SK-N-SH treated with all-trans-retinoic acid at 6 μM for 48 hours (cell line): ENCODE results near the gene DYSF.

Experiments used
- ATAC-seq: fragments of 200-7000 bp; cut with Tn5 transposase; 3 replicates; pipeline ENCODE4 v1.9.1; 2020; ENCODE audit warnings: mild to moderate bottlenecking, moderate library complexity
- ARNTL ChIP-seq: fragments of 450-650 bp; formaldehyde crosslinking; IDR thresholded peaks from 2 replicates; pipeline ENCODE4 v1.5.0; 2020; ENCODE audit warnings: low read depth, mild to moderate bottlenecking, moderate library complexity, borderline replicate concordance
- BACH2 ChIP-seq: fragments of 250-450 bp; sonication (Bioruptor Pico); IDR thresholded peaks from 2 replicates; pipeline ENCODE4 v1.9.0; 2021; ENCODE audit warnings: mild to moderate bottlenecking, borderline replicate concordance
- CREB5 ChIP-seq: fragments of 250-450 bp; sonication (Bioruptor Pico); IDR thresholded peaks from 2 replicates; pipeline ENCODE4 v1.5.1; 2020; ENCODE audit warnings: low read depth, mild to moderate bottlenecking, moderate library complexity
- CSDC2 ChIP-seq: fragments of 250-450 bp; sonication (Bioruptor Pico); IDR thresholded peaks from 2 replicates; pipeline ENCODE4 v1.5.0; 2020; ENCODE audit warnings: mild to moderate bottlenecking, moderate library complexity
- CSRNP3 ChIP-seq: fragments of 250-450 bp; sonication (Bioruptor Pico); IDR thresholded peaks from 2 replicates; pipeline ENCODE4 v1.5.1; 2021; ENCODE audit warnings: mild to moderate bottlenecking, moderate library complexity
- ESRRG ChIP-seq: fragments of 250-450 bp; sonication (Bioruptor Pico); IDR thresholded peaks from 2 replicates; pipeline ENCODE4 v1.6.1; 2021; ENCODE audit warnings: mild to moderate bottlenecking
- GLIS3 ChIP-seq: fragments of 250-450 bp; sonication (Bioruptor Pico); IDR thresholded peaks from 2 replicates; pipeline ENCODE4 v1.5.0; 2020; ENCODE audit warnings: mild to moderate bottlenecking, moderate library complexity
- ISL1 ChIP-seq: fragments of 250-450 bp; sonication (Bioruptor Pico); IDR thresholded peaks from 2 replicates; pipeline ENCODE4 v2.1.2; 2022; ENCODE audit warnings: mild to moderate bottlenecking, moderate library complexity
- OSR1 ChIP-seq: fragments of 250-450 bp; sonication (Bioruptor Pico); IDR thresholded peaks from 2 replicates; pipeline ENCODE4 v1.8.0; 2022; ENCODE audit warnings: moderate library complexity, mild to moderate bottlenecking, inconsistent platforms
- PATZ1 ChIP-seq: fragments of 250-450 bp; sonication (Bioruptor Pico); IDR thresholded peaks from 2 replicates; pipeline ENCODE4 v1.8.0; 2020; ENCODE audit warnings: mild to moderate bottlenecking, moderate library complexity, borderline replicate concordance
- POU6F1 ChIP-seq: fragments of 250-450 bp; sonication (Bioruptor Pico); IDR thresholded peaks from 2 replicates; pipeline ENCODE4 v1.8.0; 2021; ENCODE audit warnings: low read depth, mild to moderate bottlenecking, moderate library complexity, borderline replicate concordance
- PPARA ChIP-seq: fragments of 250-450 bp; sonication (Bioruptor Pico); IDR thresholded peaks from 2 replicates; pipeline ENCODE4 v1.5.0; 2020; ENCODE audit warnings: mild to moderate bottlenecking, borderline replicate concordance
- RARB ChIP-seq: fragments of 250-450 bp; sonication (Bioruptor Pico); IDR thresholded peaks from 2 replicates; pipeline ENCODE4 v1.8.0; 2021; ENCODE audit warnings: mild to moderate bottlenecking, moderate library complexity
- SNAI2 ChIP-seq: fragments of 250-450 bp; sonication (Bioruptor Pico); IDR thresholded peaks from 2 replicates; pipeline ENCODE4 v1.5.0; 2020; ENCODE audit warnings: mild to moderate bottlenecking, moderate library complexity
- TCF4 ChIP-seq: fragments of 250-450 bp; sonication (Bioruptor Pico); IDR thresholded peaks from 2 replicates; pipeline ENCODE4 v1.8.0; 2021; ENCODE audit warnings: mild to moderate bottlenecking, moderate library complexity, borderline replicate concordance
- TOX ChIP-seq: fragments of 250-450 bp; sonication (Bioruptor Pico); IDR thresholded peaks from 2 replicates; pipeline ENCODE4 v1.8.0; 2021; ENCODE audit warnings: mild to moderate bottlenecking, moderate library complexity, borderline replicate concordance
- TSHZ2 ChIP-seq: fragments of 250-450 bp; sonication (Bioruptor Pico); IDR thresholded peaks from 2 replicates; pipeline ENCODE4 v1.5.0; 2020; ENCODE audit warnings: mild to moderate bottlenecking, moderate library complexity
- ZC3H10 ChIP-seq: fragments of 250-450 bp; sonication (Bioruptor Pico); IDR thresholded peaks from 2 replicates; pipeline ENCODE4 v1.5.1; 2021; ENCODE audit warnings: mild to moderate bottlenecking, moderate library complexity
- ZFP3 ChIP-seq: fragments of 250-450 bp; sonication (Bioruptor Pico); IDR thresholded peaks from 2 replicates; pipeline ENCODE4 v1.5.0; 2020; ENCODE audit warnings: mild to moderate bottlenecking, moderate library complexity
- ZFP30 ChIP-seq: fragments of 450-650 bp; formaldehyde crosslinking; IDR thresholded peaks from 2 replicates; pipeline ENCODE4 v1.5.0; 2022; ENCODE audit warnings: mild to moderate bottlenecking, moderate library complexity
- ZNF565 ChIP-seq: fragments of 450-650 bp; formaldehyde crosslinking; conservative IDR thresholded peaks from 2 replicates; pipeline ENCODE4 v1.5.0; 2020; ENCODE audit warnings: low read depth, mild to moderate bottlenecking, moderate library complexity
- ZNF8 ChIP-seq: fragments of 450-650 bp; formaldehyde crosslinking; IDR thresholded peaks from 2 replicates; pipeline ENCODE4 v1.5.0; 2020; ENCODE audit warnings: mild to moderate bottlenecking, moderate library complexity

Gene DYSF

GRCh38 chr2:71564361-71564760 lies 111.0 kb downstream of the DYSF start:
- TF ChIP-seq ISL1 (CRISPR knock-in tag) (no peak), CREB5 (CRISPR knock-in tag) (no peak), CSRNP3 (no peak), ESRRG (CRISPR knock-in tag) (no peak), PPARA (CRISPR knock-in tag) (no peak), ZC3H10 (CRISPR knock-in tag) (no peak), SNAI2 (no peak), ZFP30 (no peak), TOX (CRISPR knock-in tag) (no peak), ARNTL (no peak), POU6F1 (CRISPR knock-in tag) (no peak), PATZ1 (CRISPR knock-in tag) (no peak), BACH2 (CRISPR knock-in tag) (no peak)
- TF ChIP-seq, all 23 proteins: peak for 0
- ATAC-seq = no peak

GRCh38 chr2:71564790-71565189 lies 111.4 kb downstream of the DYSF start:
- TF ChIP-seq ZFP30 (no peak), PATZ1 (CRISPR knock-in tag) (no peak), POU6F1 (CRISPR knock-in tag) (no peak), TCF4 (no peak), ARNTL (no peak), ZNF8 (CRISPR knock-in tag) (no peak), CREB5 (CRISPR knock-in tag) (no peak), CSDC2 (no peak), ZNF565 (no peak), GLIS3 (CRISPR knock-in tag) (no peak), ZFP3 (CRISPR knock-in tag) (no peak)
- ATAC-seq = no peak

- no peak for ATAC-seq
- TF ChIP-seq BACH2 (CRISPR knock-in tag) (no peak), CREB5 (CRISPR knock-in tag) (no peak), ZFP3 (CRISPR knock-in tag) (no peak), ZFP30 (no peak), OSR1 (CRISPR knock-in tag) (no peak), TOX (CRISPR knock-in tag) (no peak), ZNF565 (no peak), RARB (CRISPR knock-in tag) (no peak), PPARA (CRISPR knock-in tag) (no peak), ISL1 (CRISPR knock-in tag) (no peak), ESRRG (CRISPR knock-in tag) (no peak), TCF4 (no peak), TSHZ2 (no peak)
Measured at GRCh38 chr2:71566372-71566771, 113.0 kb downstream of the DYSF start.
